ENCODE results near the gene RNASE3.
"Not testable (repeated sequence)": the region's sequence is repeated elsewhere in the genome, so short reads cannot be mapped to it uniquely, and the experiment has no call there.

Gene RNASE3

GRCh38 chr14:20891126-20891825 lies at the start of gene RNASE3:
TSS of gene RNASE3 (plus strand) at chr14:20891385. CDS start at chr14:20891687, 302 bp downstream.
- DNase-seq (ENCODE audit: low read depth) = not testable (repeated sequence)

GRCh38 chr14:20846560-20846959 lies 44.6 kb upstream of the RNASE3 start:
- DNase-seq (ENCODE audit: low read depth) = no peak

- no peak for DNase-seq (ENCODE audit: low read depth)
Observed at GRCh38 chr14:20848316-20848954, 42.8 kb upstream of the RNASE3 start.

GRCh38 chr14:20848955-20849570 lies 42.1 kb upstream of the RNASE3 start:
- DNase-seq (ENCODE audit: low read depth) = no peak

- DNase-seq (ENCODE audit: low read depth) = no peak
Observed at GRCh38 chr14:20853042-20853441, 38.1 kb upstream of the RNASE3 start.

- no peak for DNase-seq (ENCODE audit: low read depth)
Observed at GRCh38 chr14:20855652-20856291, 35.4 kb upstream of the RNASE3 start.

- no peak for DNase-seq (ENCODE audit: low read depth)
Observed at GRCh38 chr14:20857207-20857606, 34.0 kb upstream of the RNASE3 start.

GRCh38 chr14:20857630-20858261 lies 33.4 kb upstream of the RNASE3 start:
- DNase-seq (ENCODE audit: low read depth) = peak; percentile 56

GRCh38 chr14:20866194-20866593 lies 25.0 kb upstream of the RNASE3 start:
- no peak for DNase-seq (ENCODE audit: low read depth)

GRCh38 chr14:20866963-20867362 lies 24.2 kb upstream of the RNASE3 start:
- no peak for DNase-seq (ENCODE audit: low read depth)

- DNase-seq (ENCODE audit: low read depth) = peak; percentile 80
Observed at GRCh38 chr14:20873370-20874177, 17.6 kb upstream of the RNASE3 start.

GRCh38 chr14:20877016-20877415 lies 14.2 kb upstream of the RNASE3 start:
- DNase-seq (ENCODE audit: low read depth) = no peak

GRCh38 chr14:20878695-20879094 lies 12.5 kb upstream of the RNASE3 start:
- DNase-seq (ENCODE audit: low read depth) = no peak

GRCh38 chr14:20881229-20881628 lies 10.0 kb upstream of the RNASE3 start:
- not testable (repeated sequence) for DNase-seq (ENCODE audit: low read depth)

- not testable (repeated sequence) for DNase-seq (ENCODE audit: low read depth)
Observed at GRCh38 chr14:20882787-20883186, 8.4 kb upstream of the RNASE3 start.

- not testable (repeated sequence) for DNase-seq (ENCODE audit: low read depth)
Observed at GRCh38 chr14:20888411-20888810, 2.8 kb upstream of the RNASE3 start.

- DNase-seq (ENCODE audit: low read depth) = not testable (repeated sequence)
Observed at GRCh38 chr14:20895322-20895721, 4.1 kb downstream of the RNASE3 start.

GRCh38 chr14:20904393-20905029 lies 13.3 kb downstream of the RNASE3 start:
- DNase-seq (ENCODE audit: low read depth) = no peak

- no peak for DNase-seq (ENCODE audit: low read depth)
Observed at GRCh38 chr14:20905676-20906075, 14.5 kb downstream of the RNASE3 start.

GRCh38 chr14:20907214-20907613 lies 16.0 kb downstream of the RNASE3 start:
- DNase-seq (ENCODE audit: low read depth) = no peak

- not testable (repeated sequence) for DNase-seq (ENCODE audit: low read depth)
Observed at GRCh38 chr14:20910822-20911221, 19.6 kb downstream of the RNASE3 start.
